ENCODE measurements around the gene CACNB4.

CACNB4 gene

DNA sequence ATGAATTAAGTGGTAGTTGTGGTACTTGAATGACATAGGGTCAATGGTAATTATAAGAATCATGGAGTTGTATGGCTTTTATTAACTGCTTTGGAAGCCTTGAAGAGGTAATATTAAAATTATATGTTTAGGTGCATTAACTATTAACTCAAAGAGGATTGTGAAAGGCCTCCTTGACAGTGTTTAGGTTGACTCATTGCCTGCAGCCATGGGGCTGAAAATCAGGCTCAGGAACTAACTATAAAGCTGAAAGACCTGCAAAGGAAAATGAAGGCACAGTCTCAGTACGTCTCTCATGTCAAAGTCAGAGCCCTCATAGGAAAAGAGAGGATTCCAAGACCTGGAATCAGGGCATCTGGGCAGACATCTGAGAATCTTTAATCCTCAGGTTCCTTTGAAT is 31.0 kb downstream of the CACNB4 start:
- no peak overlapping the region for H3K4me3 ChIP-seq (ENCODE audit: low read depth, low read length)
- TF ChIP-seq, protein P1, sequence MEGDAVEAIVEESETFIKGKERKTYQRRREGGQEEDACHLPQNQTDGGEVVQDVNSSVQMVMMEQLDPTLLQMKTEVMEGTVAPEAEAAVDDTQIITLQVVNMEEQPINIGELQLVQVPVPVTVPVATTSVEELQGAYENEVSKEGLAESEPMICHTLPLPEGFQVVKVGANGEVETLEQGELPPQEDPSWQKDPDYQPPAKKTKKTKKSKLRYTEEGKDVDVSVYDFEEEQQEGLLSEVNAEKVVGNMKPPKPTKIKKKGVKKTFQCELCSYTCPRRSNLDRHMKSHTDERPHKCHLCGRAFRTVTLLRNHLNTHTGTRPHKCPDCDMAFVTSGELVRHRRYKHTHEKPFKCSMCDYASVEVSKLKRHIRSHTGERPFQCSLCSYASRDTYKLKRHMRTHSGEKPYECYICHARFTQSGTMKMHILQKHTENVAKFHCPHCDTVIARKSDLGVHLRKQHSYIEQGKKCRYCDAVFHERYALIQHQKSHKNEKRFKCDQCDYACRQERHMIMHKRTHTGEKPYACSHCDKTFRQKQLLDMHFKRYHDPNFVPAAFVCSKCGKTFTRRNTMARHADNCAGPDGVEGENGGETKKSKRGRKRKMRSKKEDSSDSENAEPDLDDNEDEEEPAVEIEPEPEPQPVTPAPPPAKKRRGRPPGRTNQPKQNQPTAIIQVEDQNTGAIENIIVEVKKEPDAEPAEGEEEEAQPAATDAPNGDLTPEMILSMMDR (IDR thresholded peaks at IDR 0.05; ENCODE audit: low read depth, low read length, missing control alignments), result no peak
- DNase-seq (ENCODE audit: low read depth), result no peak

DNA sequence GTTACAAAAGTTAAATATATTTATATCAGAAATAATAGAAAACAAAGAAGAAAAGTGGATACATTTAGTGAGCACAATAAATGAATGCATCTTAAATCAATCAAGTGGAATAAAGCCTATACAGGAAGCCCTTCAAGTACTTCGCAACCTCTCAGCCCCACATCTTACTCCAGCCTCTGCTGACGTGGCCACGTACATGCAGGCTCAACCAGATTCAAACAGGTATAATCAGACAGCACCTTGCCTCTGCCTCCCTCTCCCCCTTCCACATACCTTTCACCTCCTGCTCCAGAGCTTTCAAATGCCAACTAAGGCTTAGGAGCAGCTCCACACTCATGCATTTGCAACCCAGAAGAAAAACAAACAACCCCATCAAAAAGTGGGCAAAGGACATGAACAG is 32.9 kb downstream of the CACNB4 start:
- TF ChIP-seq, protein P1 (IDR thresholded peaks at IDR 0.05; ENCODE audit: low read depth, low read length, missing control alignments), result no peak
- H3K4me3 ChIP-seq (ENCODE audit: low read depth, low read length), result no peak overlapping the region
- no peak for DNase-seq (ENCODE audit: low read depth)

DNA sequence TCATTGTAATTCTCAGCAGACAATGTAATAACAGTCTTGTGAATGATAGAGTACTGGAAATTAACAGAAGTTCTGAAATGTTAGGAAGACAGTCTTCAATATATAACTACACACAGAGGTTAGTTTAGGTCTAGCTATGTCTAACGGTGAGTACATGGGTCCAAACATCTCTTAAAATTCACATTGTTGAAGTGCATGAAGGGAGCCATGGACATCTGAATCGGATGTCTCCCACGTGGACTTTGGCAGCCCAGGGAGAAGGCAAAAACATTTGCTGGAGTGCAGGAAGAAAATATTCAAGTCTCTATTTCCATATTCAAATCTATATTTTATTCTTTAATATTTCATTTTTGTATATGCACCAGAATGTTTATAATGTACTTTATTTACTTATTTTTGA is 34.8 kb downstream of the CACNB4 start:
- no peak for DNase-seq (ENCODE audit: low read depth)
- no peak overlapping the region for H3K4me3 ChIP-seq (ENCODE audit: low read depth, low read length)
- TF ChIP-seq, protein P1 (IDR thresholded peaks at IDR 0.05; ENCODE audit: low read depth, low read length, missing control alignments), result no peak

DNA sequence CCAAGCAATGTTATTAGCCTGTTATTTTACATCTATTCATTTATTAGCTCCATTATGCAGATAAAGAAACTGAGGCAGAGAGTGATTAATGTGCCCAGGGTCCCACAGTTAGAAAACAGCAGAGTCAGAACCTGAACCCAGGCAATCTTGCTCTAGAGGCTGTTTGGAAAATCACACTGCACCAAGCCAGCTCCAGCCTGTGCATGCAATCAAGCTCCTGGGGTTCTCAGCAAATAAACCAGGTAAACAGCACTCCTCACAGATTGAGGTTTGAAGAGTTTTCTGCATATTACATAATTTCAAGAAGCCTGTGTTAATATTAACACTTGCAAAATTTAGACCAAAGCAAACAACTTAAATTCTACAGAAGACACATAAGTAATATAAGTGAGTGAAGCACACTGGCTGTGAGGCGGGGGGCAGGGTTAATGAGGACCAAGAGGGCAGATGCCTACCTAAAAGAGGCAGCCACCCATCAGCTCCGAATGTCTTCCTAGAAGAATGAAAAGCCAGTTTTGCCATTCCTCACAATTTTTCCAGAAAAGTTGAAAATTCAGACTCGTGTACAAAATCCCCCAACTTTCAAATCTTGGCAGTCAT is 35.4 kb downstream of the CACNB4 start:
- TF ChIP-seq, protein P1 (IDR thresholded peaks at IDR 0.05; ENCODE audit: low read depth, low read length, missing control alignments), result no peak
- H3K4me3 ChIP-seq (ENCODE audit: low read depth, low read length), result no peak overlapping the region
- no peak for DNase-seq (ENCODE audit: low read depth)

DNA sequence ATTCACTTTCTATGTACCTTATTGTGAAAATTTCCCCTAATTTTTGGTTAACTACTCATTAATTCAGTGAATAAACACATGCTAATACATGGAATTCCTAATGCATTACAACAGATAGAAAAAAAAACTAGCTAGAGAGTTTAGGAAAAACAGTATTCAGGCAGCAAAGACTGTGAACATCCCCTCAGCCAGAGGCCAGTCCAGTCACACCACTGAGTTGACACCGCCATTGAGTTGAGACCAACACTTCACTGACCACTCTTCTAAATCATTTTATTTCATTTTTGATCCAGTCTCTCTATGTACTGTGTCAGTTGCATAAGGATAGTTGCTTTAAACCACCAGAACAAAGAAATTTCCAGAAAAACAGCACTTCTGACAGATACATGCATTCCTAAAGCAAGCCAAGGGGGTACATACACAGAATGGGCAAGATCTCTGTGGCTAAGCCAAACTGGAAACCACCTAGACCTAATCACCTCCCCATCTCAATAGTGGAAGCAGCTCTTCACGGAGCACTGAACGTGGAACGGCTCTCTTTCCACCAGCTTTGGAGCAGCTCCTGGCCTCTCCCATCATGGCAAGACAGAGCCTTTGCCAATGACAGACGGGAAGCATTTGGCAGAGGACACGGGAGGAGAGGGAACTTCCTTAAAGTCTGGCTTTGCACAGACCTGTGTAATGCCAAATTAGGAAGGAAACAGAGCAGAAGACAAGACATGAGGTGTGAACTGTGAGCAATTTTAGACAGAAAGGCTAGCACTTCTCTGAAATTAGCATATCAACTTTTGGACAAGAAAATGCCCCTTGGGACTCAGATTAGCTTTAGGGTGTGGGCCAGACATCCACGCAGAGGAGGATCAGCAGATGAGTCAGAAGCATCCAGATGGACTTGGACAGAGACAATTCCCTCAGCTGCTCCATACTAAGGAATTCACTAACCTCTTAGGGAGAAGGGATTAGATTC is 36.4 kb downstream of the CACNB4 start:
- DNase-seq (ENCODE audit: low read depth), result no peak
- TF ChIP-seq, protein P1 (IDR thresholded peaks at IDR 0.05; ENCODE audit: low read depth, low read length, missing control alignments), result no peak
- no peak overlapping the region for H3K4me3 ChIP-seq (ENCODE audit: low read depth, low read length)

DNA sequence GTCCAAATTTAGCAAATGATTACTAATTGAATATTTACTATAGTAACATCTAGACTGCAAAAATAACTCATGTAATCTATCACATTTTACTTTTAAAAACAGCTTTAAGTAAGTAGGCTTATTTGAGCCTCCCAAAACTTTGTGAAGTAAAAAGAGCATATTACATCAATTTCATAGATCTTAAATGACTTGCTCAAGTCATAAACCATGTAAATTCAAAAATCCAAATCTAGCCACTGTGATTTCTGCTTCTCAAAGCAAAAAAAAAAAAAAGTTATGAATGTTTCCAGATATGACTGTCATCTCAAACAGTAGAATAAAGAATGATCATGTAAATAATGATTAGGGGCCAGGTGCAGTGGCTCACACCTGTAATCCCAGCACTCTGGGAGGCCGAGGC is 37.5 kb downstream of the CACNB4 start:
- no peak overlapping the region for H3K4me3 ChIP-seq (ENCODE audit: low read depth, low read length)
- DNase-seq (ENCODE audit: low read depth), result no peak
- TF ChIP-seq, protein P1 (IDR thresholded peaks at IDR 0.05; ENCODE audit: low read depth, low read length, missing control alignments), result no peak

Measured in GM12864 (cell line).